ENCODE results near the gene ANTXR1. TPM values are rescaled to one million over a fixed set of nuclear protein-coding genes. Genes with fewer than 3 reads are reported as not detected.

ANTXR1 gene
- total RNA-seq, 1 experiment from 2014 or later = 37.3 TPM

GRCh38 chr2:69143748-69144360 lies 130.9 kb downstream of the ANTXR1 start:
- Mint-ChIP-seq H3K4me1 (peaks cover 4 to 13% of the 10 kb centered on the region in 2 experiments; a peak in 3 of 4 replicates), H3K36me3 (ENCODE audit: insufficient read depth in 1 of 3, low read depth in 3 of 3) (peaks cover 0 to 2% (median 0%) of the 10 kb centered on the region in 3 experiments; a peak in 1 of 7 replicates)

More at GRCh38 chr2:69143748-69144360, 130.9 kb downstream of the ANTXR1 start:
- no peaks in the 10 kb centered on the region for H3K9me3 ChIP-seq (ENCODE audit: control insufficient read depth, low read depth, low read length)
- H2BK5ac ChIP-seq (ENCODE audit: insufficient read length, low read length) = no peak overlapping the region
- WGBS (ENCODE audit: extremely low coverage, insufficient read length, low lambda C conversion rate) = no CpG with 5 or more reads among the region's 4 CpGs
- no peak overlapping the region for H2BK20ac ChIP-seq (ENCODE audit: low read depth, low read length, poor library complexity, severe bottlenecking)
- H3K27me3 ChIP-seq (ENCODE audit: insufficient read depth, low read length) = no peaks in the 10 kb centered on the region
- no peak overlapping the region for H3K14ac ChIP-seq (ENCODE audit: insufficient read depth, low read length)
- no peak overlapping the region for H3K9ac ChIP-seq (ENCODE audit: extremely low read depth, insufficient read length, low read length)
- no peak overlapping the region for H3K18ac ChIP-seq (ENCODE audit: insufficient read length, low read depth, low read length)
- H4K91ac ChIP-seq (ENCODE audit: insufficient read length, low read depth, low read length) = no peak overlapping the region
- no peak for DNase-seq
- H3K4ac ChIP-seq (ENCODE audit: low read depth, low read length) = no peak overlapping the region
- no peaks in the 10 kb centered on the region for H4K20me1 ChIP-seq (ENCODE audit: control insufficient read depth, insufficient read depth, insufficient read length)
- H3K23ac ChIP-seq (ENCODE audit: insufficient read length, low read depth, low read length) = no peak overlapping the region
- H3K27me3 Mint-ChIP-seq (ENCODE audit: low read depth) = no peaks in the 10 kb centered on the region
- no peaks in the 10 kb centered on the region for H3K23me2 ChIP-seq (ENCODE audit: insufficient read length, low read depth, low read length, poor library complexity, severe bottlenecking)
- H3K4me2 ChIP-seq (ENCODE audit: insufficient read depth, insufficient read length, low read length) = no peak overlapping the region
- H2BK15ac ChIP-seq (ENCODE audit: low read depth, low read length) = no peak overlapping the region
- no peak overlapping the region for H2BK120ac ChIP-seq (ENCODE audit: low read depth, low read length, poor library complexity, severe bottlenecking)
- no peak overlapping the region for H4K8ac ChIP-seq (replicated peaks; ENCODE audit: insufficient read length, low read depth, low read length)
- no peaks in the 10 kb centered on the region for H3K79me2 ChIP-seq (ENCODE audit: insufficient read depth, low read length)
- H3K9me3 Mint-ChIP-seq = no peaks in the 10 kb centered on the region
- TF ChIP-seq CTCF (conservative IDR thresholded peaks at IDR 0.05) = no peak
- no peak overlapping the region for H3K4me3 Mint-ChIP-seq
- no peak overlapping the region for H3T11ph ChIP-seq (ENCODE audit: low read length)
- H4K5ac ChIP-seq (ENCODE audit: insufficient read length, low read depth, low read length) = no peak overlapping the region
- no peak overlapping the region for H2AK5ac ChIP-seq (ENCODE audit: insufficient read length, low read length)
- peak overlapping the region in 1 of 3 experiments; percentile 37; a peak in 3 of 7 replicates for H3K27ac Mint-ChIP-seq
- H3K56ac ChIP-seq (ENCODE audit: insufficient read length, low read depth, low read length) = no peak overlapping the region
- H2AFZ ChIP-seq (ENCODE audit: low read length) = no peak overlapping the region
- H3K4me1 ChIP-seq (ENCODE audit: insufficient read depth, low read length) = no peaks in the 10 kb centered on the region
- no peak overlapping the region for H2BK12ac ChIP-seq (ENCODE audit: insufficient read length, low read depth, low read length)
- H3K79me1 ChIP-seq (ENCODE audit: insufficient read depth, low read depth, low read length, poor library complexity, severe bottlenecking) = no peaks in the 10 kb centered on the region
- no peak overlapping the region for H3K27ac ChIP-seq (ENCODE audit: insufficient read length, low read depth, low read length)
